Stimulated activated CD4-positive, alpha-beta T cell treated with anti-CD3 and anti-CD28 coated beads, Interleukin-4, amount 100 ng/mL, for 24 hours (primary cell): ENCODE data around the gene FASTKD3.

ENCODE experiments used
- DNase-seq: peaks from one replicate; pipeline ENCODE4 v3.0.0-alpha.2; 2020

Gene FASTKD3

GRCh38 chr5:7877851-7878250 lies 9.0 kb upstream of the FASTKD3 start:
- no peak for DNase-seq

- peak; percentile 36 for DNase-seq
These were observed 8.0 kb upstream of the FASTKD3 start for GRCh38 chr5:7876867-7877266.

- DNase-seq, result no peak
These were observed 6.3 kb upstream of the FASTKD3 start for GRCh38 chr5:7875151-7875550.

- no peak for DNase-seq
These were observed 5.8 kb upstream of the FASTKD3 start for GRCh38 chr5:7874639-7875038.

DNA sequence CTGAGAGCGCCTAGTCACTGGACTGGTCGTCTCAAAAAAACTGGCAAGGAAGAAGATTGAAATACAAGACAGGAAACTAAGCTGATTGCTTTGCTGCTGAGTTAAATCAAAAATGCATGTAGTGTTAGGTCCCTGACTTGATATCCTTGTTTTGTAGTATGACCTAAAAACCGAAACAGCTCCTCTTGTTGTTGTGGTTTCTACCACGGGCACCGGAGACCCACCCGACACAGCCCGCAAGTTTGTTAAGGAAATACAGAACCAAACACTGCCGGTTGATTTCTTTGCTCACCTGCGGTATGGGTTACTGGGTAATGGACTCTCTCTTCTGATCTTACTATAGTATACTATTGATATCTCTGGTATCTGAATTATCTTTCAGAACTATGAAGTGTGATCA lies 4.4 kb upstream of the FASTKD3 start:
- DNase-seq, result peak; percentile 41

DNA sequence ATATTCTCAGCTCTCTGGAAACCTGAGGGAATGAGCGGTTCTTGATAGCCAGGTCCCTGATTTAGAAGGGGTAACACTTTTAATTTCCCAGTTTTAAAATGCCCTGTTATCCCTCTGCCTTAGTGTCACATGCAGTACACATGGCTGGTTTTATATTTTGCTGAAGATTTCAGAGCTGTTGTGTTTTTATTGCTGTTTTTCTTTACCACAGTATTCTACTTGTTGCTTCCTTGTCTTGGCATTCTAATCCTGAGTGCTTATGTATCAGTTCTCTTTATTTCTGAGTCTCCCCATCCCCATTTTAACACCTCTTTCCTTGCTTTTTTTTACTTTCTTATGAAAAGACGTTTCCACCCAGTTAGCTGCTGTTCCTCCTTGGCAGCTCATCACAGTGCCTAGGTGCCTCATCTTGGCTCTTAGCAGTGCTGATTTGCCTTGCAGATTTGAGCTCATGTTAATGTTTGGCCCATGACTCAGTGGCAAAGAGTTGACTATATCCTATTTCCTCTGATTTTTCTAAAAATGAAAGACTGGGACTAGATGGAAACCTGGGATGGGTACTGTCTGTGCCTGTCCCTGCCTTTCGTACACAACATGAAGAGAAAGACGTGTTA lies 3.8 kb upstream of the FASTKD3 start:
- no peak for DNase-seq

DNA sequence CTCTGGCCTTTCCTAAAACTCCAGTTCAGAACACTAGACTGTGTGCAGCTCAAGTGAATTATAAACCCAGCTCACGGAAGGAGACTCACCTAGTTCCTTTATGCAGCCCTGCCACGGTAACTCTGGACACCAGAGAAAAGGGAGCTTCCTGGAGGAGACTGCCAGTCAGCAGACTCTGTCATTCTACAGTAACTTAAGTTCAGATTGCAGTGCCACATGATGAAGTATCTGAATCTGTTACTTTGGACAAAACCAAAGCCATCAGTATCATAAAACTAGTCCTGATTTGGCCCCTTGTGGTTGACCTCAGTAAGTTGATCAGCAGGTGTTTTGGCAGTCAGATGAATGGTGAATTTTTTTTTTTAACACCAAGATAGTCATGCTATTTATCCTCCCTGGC lies 2.8 kb upstream of the FASTKD3 start:
- DNase-seq, result no peak

GRCh38 chr5:7869474-7870136 lies 774 bp upstream of the FASTKD3 start:
- DNase-seq, result peak; percentile 46

- DNase-seq, result no peak
These were observed 431 bp downstream of the FASTKD3 start for GRCh38 chr5:7868427-7868772.

DNA sequence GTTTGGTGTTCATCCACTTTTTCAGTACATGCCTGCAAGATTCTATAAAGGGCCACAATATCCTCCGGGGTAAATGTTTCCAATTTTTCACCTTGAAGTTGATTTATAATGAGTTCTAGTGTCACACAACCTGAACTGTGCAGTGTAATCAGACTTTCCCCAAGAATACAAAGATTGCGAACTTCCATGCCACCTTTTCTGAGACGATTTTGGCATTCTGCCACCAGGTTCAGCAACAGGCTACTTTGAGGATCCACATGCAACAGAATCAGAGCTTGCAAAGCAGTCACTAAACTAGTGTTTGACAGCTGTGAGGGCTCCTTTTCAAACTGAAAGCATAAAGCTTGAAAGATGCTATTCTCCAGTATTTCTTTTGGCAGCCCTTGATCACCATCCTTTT lies 1.6 kb downstream of the FASTKD3 start:
- no peak for DNase-seq

DNA sequence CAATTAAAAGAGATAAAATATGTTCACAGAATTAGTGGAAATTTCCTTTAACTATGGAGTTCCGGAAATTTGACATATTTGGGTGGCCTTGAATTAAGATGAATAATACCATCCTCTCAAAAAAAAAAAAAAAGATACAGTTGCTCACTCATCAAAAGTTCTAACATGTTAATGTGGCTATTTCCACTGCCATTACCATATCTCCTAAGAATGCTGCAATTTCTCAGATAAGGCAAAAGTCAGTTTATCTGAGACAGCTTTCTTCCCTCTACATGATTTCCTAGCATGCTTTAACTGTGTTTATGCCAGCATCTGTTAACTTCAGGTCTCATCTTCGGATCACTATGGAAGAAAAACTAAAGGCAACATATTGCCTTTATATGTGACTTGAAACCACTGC lies 2.6 kb downstream of the FASTKD3 start:
- DNase-seq, result no peak

GRCh38 chr5:7857926-7858632 lies 10.8 kb downstream of the FASTKD3 start:
- DNase-seq, result no peak

- no peak for DNase-seq
These were observed 11.5 kb downstream of the FASTKD3 start for GRCh38 chr5:7857361-7857760.

DNA sequence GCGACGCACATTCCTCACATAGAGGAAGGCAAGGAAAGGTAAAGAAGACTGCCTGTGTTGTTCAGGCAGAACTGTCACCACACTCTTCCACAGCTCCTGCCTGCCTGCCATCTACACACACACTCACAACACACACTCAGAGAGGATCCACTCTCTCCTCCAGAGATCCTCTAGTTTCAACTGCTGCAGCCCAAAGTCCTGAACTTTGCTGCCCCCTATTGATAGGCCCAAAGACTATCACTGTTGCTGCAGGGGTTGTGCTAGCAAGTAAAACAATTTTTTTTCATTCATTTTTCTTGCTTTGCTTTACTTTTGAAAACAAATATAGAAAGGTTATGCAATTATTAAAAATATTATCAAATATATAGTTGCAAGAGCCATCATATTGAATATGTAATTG lies 12.0 kb downstream of the FASTKD3 start:
- peak; percentile 22 for DNase-seq

DNA sequence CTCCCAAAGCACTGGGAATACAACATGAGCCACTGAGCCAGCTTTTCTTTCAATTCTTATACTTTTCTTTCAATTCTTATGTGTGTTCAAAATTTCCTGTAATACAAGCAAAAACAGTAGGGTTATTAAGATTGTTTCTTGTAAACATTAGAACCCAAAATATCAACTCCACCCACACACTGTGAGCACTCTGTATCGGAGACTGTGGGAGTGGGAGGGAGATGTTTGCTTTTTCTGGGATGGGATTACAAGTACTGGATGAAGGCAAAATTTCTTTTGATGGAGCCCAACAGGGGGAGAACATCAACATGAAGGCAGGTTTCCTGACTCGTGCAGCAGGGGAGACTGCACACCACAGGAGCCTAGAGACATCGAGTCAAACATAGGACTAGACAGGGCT lies 13.2 kb downstream of the FASTKD3 start:
- no peak for DNase-seq

DNA sequence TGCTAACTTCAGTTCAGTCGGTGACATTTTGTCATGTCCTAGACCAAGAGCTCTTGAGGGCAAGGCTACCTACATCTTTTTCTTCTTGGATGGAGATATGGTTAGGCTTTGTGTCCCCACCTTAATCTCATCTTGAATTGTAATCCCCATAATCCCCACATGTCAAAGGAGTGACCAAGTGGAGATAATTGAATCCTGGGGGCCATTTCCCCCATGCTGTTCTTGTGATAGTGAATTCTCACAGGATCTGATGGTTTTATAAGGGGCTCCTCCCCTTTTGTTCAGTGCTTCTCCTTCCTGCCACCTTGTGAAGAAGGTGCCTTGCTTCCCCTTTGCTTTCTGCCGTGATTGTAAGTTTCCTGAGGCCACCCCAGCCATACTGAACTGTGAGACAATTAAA lies 15.8 kb downstream of the FASTKD3 start:
- DNase-seq, result no peak

- no peak for DNase-seq
These were observed 16.3 kb downstream of the FASTKD3 start for GRCh38 chr5:7852542-7852941.

DNA sequence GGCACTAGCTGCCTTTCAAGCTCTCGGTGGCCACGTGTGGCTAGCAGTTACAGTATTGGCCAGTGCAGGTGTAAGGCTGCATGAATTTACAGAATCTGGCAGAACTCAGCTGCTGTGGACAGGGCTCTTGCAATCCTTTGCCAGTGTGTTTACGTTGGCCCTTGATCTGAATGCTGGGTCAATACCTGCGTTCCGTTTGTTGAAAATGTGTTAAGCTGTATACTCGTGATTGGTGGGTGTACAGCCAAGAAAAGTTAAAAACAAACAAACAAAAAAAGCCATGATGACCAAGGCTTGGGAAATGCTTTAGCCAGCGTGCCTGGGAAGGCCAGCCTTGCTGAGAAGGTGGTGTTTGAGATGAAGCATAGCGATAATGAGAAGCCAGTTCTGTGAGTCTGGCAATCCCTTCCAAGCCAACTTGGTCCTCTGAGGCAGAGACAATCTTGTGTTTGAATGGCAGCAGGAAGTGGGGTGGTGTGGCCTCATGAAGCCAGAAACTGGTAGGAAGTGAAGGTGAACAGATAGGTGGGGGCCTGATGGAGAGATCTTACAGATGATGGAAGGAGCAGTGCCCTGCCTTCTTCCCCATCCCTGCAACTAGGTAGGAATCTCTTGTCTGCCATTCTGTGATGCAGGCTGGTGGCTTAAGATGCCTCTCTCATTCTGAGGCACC lies 17.1 kb downstream of the FASTKD3 start:
- DNase-seq, result no peak

GRCh38 chr5:7851240-7851592 lies 17.6 kb downstream of the FASTKD3 start:
- no peak for DNase-seq

GRCh38 chr5:7850395-7851239 lies 18.2 kb downstream of the FASTKD3 start, which contains the start of gene CFAP90:
TSS of gene CFAP90 (minus strand) at chr5:7851133. CDS start at chr5:7851021, 112 bp downstream.
- DNase-seq, result no peak

DNA sequence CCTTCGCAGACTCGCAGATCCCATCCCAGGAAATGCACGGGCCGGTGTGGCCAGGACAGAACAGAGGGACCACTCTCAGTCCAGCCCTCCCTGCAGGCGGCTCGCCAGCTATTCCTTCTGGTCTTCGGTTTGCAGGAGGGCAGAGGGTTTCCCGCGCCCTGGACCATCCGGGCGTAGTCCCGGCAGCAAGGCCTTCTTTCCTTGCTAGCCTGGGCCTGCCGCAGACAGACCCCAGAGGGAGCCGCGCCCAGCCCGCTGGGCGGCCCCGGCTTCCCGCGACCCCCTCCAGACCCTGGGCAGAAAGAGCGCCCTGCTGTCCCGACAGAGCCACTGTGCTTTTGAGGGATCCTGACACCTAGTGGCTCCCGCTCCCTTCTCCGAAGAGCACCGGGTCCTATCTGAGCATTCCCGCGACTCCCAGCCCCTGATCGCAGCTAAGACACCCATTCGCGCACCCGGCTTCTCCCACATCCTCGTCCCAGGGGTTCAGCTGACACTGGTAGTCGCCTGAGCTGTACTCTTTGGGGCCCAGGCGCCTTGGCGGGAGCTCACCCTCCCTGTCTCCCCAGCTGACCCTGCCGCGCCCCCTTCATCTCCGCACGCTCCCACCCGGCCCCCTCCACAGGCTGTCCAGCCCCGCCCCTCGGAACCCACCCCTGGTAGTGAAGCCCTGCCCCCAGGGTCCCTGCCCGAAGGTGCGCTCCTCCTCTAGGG lies 19.0 kb downstream of the FASTKD3 start:
- DNase-seq, result no peak

- no peak for DNase-seq
These were observed 20.5 kb downstream of the FASTKD3 start for GRCh38 chr5:7848296-7848695.
